ENCODE results near the gene MRGPRD.

The MRGPRD gene

DNA sequence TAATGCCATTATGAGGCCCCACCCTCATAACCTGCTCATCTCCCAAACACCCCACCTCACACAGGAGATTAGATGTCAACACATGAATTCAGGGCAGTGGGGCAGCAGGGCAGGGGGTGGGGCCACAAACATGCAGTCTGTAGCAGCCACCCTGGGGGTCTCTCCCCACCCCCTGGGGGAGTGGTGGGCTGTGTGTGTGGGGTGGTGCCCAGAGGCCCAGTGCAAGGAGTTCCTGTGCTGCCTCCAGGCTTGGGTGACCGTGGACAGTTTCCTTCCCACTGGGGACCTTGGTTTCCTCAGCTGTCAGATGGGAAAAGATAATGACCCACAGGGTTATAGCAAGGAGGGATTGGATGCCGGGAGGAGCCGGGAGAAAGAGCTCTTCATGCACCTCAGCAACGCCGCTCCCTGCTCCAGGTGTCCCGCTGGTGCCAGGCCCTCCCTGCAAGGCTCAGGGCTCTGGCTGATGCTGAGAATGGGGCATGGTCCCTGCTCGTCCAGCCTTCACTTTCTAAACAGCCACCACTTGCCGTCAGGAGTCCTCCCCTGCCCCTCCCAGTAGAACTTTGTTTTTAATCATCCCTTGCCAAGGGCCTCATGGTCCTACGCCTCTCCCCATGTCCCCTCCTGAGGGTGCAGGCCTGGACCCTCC, 34.2 kb upstream of the MRGPRD start:
- TF ChIP-seq, protein P1, sequence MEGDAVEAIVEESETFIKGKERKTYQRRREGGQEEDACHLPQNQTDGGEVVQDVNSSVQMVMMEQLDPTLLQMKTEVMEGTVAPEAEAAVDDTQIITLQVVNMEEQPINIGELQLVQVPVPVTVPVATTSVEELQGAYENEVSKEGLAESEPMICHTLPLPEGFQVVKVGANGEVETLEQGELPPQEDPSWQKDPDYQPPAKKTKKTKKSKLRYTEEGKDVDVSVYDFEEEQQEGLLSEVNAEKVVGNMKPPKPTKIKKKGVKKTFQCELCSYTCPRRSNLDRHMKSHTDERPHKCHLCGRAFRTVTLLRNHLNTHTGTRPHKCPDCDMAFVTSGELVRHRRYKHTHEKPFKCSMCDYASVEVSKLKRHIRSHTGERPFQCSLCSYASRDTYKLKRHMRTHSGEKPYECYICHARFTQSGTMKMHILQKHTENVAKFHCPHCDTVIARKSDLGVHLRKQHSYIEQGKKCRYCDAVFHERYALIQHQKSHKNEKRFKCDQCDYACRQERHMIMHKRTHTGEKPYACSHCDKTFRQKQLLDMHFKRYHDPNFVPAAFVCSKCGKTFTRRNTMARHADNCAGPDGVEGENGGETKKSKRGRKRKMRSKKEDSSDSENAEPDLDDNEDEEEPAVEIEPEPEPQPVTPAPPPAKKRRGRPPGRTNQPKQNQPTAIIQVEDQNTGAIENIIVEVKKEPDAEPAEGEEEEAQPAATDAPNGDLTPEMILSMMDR (conservative IDR thresholded peaks at IDR 0.05) = no peak
- no peak overlapping the region for H3K27ac ChIP-seq

DNA sequence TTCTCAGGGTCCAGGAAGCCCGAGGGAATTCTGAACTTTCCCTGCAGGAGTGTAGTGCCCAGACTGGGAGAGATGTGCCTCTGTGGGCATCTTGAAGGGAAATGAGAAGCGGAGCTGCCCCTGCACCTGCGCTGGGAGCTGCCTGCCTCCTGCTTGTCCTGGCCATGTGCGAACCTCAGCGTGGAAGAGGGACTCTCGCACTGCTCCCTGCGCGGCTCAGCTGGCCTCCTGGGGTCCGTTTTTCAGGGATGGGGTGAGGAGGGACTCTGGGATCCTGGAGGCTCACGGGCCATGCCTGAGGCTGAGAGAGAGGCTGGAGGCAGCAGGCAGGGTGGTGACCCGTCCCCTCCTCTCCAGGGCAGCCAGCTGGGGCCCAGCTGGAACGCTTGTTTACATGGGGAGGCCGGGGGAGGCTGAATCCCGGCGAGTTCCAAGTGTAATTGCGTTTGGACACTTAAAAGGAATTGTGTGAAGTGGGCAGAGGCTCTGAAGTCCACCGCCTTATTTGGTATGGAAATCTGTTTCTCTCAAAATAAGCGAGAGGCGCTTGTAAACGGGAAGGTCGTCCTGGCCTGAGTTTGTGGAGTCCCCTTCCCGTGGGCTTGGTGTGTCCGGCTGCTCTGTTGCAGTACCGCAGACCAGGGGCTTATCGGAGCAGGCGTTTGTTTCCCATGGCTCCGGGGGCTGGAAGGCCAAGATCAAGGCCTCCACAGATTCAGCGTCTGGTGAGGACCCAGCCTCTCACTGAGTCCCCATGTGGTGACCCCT, 33.5 kb upstream of the MRGPRD start:
- TF ChIP-seq, protein P1 (conservative IDR thresholded peaks at IDR 0.05) = no peak
- no peak overlapping the region for H3K27ac ChIP-seq

DNA sequence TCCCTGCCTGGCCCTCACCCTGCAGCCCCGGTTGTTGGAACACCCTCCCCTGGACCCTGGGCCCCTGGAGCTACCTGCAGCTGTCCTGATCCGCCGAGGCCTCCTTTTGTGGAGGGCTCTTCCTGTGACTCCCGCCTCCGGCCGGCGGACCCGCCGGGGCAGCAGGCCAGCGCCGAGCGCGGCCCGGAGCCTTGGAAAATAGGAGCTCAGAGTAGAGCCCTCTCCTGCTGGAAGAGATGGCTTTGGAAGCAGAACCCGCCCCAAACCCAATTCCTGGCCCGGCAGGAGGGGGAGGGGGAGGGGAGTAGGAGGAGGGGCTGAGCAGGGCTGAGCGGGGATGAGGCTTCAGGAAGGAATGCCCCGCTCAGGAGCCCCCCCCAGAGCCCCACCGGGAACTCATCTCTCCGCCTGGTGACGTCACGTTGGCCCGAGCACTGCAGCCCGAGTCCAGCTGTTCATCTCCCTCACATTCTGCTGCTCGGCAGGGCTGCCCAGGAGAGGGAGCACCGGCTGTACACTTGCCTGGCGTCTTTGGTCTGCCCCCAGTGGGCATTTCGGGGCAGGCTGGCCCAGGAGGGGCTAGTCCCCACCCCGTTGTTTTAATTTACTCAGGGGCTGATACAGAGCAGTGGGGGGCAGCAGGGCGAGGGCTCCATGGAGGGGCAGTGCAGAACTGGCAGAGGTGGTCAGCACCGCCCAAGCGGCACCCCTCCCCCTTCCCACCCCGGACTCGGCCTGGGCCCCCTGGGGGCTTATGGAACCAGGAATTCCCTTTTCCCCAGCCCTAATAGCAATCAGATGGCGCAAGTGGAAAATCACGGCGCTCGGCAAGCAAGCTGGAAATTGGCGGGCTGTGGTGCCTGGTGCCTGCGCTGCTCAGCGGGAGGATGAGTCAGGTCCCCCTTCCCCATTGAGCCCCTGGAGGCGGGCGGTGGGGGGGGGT, 32.5 kb upstream of the MRGPRD start, which contains the start of gene MRGPRF:
TSS of gene MRGPRF (minus strand) at position 238 of the 943 bp plus-strand sequence. CDS start 3,345 bp downstream, outside the sequence.
- TF ChIP-seq, protein P1 (conservative IDR thresholded peaks at IDR 0.05) = no peak; the same call in 1 of the 2 replicates
- no peak within 1 kb of the TSS for H3K27ac ChIP-seq

DNA sequence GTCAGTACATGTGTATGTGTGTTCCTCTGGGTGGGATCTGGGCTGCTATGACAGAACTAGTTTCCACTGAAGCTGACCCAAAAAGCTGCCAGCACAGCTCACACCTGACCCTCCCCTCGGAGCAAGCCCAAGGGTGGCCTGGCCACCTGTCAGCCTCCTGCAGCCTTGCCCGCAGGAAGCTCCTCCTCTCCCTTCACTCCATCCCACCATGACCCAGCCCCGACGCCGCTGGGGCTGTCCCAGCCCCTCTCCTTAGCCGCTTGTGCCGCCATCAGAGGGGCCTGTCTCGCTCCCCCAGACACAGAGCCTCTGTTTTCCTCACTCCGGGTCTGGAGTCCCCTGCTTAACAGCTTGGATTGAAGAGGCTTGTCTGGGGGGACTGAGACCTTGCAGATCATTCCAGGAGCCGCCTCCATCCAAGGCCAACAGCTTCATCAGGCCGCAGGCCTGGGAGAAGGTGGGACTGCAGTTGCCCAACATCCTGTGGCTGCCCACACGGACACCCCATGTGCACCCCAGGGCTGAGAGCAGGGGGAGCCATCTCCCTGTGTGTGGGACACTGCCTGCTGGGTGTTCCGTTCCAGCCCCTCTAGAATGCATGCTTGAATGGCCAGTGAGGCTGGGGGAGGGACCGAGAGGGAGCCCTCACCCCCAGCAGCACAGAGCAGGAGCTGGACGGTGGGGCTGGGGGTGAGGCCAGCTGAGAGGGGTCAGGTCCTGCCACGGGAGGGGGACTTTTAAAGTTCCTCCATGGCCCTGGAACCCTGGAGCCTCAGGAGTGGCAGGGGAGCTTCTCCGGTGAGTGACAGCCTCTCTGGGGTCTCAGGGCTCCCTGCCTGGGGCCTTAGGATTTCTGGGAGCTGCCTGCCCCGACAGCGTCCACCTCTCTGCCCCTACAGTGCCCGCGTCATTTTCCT, 31.6 kb upstream of the MRGPRD start:
- TF ChIP-seq, protein P1 (conservative IDR thresholded peaks at IDR 0.05) = no peak
- H3K27ac ChIP-seq = no peak overlapping the region

DNA sequence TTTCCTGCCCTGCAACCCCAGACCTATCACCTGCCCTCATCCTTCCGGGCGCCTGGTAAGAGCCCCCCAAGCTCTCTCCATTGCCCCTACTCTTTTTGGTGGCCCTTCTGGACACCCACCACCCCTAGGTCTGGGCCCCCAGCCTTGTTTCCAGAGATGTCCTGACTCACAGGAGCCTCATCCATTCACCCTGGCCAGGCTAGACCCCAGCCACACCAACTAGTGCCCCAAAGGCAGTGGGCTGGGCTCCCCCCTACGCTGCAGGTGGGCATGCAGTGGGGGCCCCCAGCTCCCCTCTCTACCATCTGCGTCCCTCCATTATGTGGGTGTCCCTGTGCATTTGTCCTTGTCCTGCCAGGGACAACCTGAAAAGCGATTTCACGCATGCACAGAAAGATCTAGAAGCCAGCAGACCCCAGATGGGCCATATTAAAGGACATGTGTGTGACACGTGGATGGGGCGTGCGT, 30.9 kb upstream of the MRGPRD start:
- no peak overlapping the region for H3K27ac ChIP-seq
- TF ChIP-seq, protein P1 (conservative IDR thresholded peaks at IDR 0.05) = no peak

DNA sequence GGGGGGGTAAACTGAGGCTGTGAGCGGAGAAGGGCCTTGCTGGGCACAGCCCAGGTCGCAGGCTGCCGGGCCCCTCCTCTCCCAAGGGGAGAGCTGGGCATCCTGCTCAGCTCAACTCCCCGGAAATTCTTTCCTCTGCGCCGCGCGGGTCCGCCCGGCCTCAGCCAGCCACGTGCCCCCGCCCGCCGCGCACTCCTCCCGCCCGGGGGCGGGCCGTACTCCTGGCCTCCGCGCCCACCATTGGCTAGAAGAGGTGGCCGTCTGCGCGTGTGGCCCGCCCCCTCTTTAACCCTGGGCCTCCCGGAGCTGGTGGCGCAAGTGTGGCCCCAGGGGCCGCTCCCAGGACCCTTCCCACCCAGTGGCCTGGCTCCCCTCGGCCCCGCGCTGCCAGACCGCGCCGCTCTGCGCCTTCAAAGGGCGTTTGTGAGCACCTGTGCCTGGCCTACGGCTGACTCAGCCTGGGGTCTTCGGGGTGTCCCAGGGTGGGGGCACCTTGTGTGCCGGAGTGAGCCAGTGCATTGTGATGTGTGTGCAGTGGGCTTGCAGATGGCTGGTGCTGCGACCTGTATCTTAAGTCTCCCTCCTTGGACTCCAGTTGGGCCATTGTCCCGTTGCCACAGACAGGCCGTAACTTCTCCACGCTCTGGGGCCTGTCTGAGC, 30.3 kb upstream of the MRGPRD start:
- no peak overlapping the region for H3K27ac ChIP-seq
- TF ChIP-seq, protein P1 (conservative IDR thresholded peaks at IDR 0.05) = no peak
